GM20431 (cell line): Measurements from ENCODE around the gene GPATCH11.

Source experiments
- in situ Hi-C: fragments of 300-500 bp; cut with MseI, MboI; formaldehyde crosslinking; loops from one replicate; pipeline ENCODE4 v1.15.0; 2020; ENCODE audit warnings: low sequenced_read_pairs; ENCODE audit not compliant: unreplicated experiment

The GPATCH11 gene

DNA sequence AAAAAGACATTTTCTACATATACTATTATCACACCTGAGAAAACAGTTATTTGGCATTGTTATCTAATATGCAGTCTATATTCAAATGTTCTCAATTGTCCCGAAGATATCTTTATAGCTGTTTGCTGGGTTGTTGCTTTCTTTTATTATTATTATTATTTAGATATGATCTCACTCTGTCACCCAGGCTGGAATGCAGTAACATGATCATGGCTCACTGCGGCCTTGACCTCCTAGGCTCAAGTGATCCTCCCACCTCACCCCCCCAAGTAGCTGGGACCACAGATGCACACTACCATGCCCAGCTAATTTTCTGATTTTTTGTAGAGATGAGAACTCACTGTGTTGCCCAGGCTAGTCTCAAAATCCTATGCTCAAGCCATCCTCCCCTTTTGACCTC lies 19.9 kb downstream of the GPATCH11 start:
- in situ Hi-C loops, result no loop called here

DNA sequence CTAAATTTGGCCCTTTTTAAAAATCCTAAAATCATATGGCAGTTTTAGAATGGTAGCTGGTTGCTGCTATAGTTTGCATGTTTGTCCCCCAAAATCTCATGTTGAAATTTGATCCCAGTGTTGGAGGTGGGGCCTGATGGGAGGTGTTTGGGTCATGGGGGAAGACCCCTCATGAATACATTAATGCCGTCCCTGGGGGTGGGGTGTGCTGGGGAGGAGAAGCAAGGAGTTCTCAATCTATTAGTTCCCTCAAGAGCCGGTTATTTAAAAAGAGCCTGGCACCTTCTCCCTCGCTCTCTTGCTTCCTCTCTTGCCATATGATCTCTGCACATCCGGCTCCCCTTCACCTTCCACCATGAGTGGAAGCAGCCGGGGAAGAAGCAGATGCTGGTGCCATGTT lies 20.8 kb downstream of the GPATCH11 start:
- in situ Hi-C loops, result no loop called here

DNA sequence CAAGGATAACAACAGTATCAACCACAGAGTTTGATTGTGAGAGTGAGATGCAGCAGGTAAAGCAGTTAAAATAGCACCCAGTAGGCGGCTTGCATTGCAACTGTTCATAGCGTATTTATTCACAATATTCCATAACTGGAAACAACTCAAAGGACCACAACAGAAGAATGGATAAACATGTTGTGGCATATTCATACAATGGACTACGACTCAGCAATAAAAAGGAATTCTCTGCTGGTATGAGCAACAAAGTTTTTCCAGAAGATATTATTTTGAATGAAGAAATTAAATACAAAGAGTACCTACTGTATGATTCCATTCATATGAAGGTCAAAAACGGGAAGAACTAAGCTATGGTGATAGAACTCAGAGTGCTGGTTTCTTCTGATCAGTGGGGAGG lies 25.2 kb downstream of the GPATCH11 start:
- in situ Hi-C loops, result no loop called here

DNA sequence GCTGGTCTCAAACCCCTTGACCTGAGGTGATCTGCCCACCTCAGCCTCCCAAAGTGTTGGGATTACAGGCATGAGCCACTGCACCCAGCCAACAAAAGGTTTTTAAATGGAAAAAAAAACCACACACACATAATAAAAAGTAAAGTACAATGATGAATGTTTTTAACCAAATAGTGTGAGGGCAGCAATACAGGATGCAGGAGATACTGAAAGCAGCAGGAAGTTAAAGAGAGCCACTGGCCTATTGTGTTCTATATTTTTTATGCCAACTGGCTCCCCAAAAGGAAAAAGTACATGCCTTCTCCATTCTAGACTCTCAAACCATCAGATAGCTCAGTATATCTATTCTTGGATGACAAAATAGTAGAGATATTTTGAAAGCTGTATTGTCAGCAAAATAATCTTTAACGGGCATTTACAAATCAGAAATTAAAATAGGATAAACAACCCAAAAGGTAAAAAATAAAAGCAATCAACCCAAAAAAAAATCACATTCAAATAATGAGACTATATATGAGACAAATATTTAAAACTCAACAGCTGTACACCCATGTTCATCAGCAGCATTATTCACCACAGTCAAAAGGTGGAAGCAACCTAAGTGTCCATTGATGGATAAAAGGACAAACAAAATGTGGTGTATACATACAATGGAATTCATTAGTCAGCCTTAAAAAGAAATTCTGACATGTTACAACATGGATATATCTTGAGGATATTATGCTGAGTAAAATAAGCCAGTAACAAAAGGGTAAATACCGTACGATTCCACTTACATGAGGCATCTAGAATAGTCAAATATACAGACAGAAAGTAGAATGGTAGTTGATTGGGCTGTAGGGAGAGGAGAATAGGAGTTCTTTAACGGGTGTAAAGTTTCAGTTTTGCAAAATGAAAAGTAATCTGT lies 26.2 kb downstream of the GPATCH11 start:
- in situ Hi-C loops, result no loop called here

DNA sequence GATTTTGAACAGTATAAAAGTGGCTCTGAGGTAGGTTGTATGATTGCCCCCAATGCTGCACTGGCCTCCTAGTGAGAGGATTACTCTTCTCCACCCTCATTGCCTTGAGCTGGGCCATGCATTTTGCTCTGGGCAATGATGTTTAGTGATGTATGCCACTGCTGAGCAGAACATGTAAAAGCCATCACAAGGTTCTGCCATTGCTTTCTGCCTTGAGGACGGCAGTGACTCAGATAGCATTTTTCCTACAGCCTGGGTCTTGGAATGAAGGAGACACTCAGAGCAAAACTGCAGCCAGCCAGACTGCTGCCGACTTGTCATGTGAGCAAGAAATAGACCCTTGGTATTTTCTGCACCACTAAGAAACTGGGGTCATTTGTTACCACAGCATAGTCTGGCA lies 27.6 kb downstream of the GPATCH11 start:
- in situ Hi-C loops, result no loop called here

DNA sequence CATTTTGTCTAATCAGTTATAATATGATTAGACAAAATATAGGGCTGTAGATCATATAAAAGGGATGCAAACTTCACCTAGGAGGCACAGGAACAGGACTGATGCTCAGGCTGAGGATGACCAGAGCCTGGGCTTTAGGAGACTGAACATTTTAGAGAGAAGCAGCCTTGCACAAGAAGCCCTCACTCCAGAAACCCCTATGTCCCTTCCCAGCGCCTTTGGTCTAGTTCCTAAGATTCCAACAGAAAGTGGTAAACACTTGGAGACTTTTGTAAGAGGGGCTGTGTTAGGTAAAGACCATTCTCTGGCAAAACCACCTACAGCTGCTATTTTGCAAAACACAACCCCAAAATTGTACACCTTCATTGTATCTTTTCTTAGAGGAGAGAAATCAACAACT lies 33.2 kb downstream of the GPATCH11 start:
- in situ Hi-C loops, result no loop called here

DNA sequence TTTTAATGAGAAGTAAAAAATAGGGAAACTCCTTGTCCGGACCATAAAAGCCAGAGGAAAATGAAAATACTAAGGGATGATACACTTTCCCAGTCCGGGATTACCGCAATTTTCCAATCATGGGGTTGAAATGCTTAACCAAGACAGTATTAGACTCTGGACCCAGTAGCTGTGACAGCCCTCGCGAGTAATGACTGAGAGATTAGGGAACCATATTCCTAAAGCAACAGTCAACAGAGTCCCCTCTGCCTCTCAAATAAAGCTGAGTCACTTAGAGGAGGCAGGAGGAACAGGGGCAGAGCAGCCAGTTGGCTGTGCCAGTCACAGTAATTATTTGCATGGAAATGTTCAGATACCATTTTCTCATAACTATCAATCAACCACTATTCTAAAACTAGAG lies 34.8 kb downstream of the GPATCH11 start:
- in situ Hi-C loops, result no loop called here

DNA sequence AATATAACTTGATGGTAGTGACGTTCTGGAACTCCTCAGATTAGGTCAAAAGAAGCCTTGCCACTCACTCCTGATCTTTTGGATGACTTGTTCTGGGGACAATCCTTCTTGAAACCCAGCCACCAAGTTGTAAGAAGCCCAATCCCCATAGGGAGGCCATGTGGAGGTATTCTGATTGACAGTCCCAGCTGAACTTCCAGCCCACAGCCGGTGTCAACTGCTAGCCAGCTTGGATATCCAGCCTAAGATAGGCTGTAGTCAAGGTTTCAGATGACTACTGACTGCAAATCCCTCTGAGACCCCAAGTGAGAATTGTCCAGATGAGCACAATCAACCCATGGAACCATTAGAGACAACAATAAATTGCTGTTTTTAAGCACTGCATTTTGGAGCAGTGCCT lies 41.1 kb downstream of the GPATCH11 start:
- in situ Hi-C loops, result no loop called here

DNA sequence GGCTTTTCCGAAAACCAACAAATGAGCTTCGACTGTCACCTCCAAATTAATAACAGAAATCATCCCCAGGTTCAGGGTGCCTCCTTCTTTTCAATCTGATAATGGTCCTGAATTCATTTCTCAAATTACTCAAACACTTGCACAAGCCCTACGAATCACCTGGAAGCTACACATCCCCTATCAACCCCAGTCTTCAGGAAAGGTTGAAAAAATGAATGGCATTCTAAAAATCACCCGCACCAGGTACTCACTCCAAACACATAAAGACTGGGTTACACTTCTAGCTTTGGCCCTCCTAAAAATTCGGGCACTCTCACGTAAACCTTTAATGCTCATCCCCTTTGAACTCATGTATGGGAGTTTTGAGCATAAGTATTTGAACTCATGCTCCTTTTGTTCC lies 48.6 kb downstream of the GPATCH11 start:
- in situ Hi-C loops, result no loop called here

DNA sequence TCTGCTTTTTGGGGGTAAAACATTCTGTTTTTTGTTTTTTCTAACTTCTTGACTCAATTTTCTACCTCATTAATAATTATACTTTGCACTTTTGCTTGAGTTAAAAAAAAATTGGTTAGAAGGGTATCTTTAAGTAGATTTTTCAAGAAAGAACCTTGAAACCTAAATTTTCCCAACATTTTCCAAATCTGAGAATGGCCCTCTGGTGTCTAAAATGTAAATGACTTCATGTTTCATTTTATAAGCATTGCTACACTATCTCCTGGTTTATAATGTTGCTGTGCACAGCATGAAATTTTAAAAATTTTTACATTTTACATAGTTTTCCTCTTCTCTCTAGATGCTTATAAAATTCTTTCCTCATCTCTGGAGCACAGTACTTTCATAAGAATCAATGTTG lies 58.2 kb downstream of the GPATCH11 start:
- in situ Hi-C loops, result no loop called here

DNA sequence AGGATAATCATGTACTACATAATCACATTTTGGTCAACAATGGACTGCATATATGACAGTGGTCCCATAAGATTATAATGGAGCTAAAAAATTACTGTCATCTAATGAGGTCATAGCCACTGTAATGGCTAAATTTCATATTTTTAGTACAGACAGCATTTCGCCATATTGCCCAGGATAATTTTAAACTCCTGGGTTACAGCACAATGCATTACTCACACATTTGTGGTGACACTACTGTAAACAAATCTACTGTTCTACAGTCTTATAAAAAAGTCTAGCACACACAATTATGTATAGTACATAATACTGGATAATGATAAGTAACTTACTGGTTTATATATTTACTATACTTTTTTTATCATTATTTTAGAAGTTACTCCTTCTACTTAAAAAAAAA lies 59.7 kb downstream of the GPATCH11 start:
- in situ Hi-C loops, result no loop called here

DNA sequence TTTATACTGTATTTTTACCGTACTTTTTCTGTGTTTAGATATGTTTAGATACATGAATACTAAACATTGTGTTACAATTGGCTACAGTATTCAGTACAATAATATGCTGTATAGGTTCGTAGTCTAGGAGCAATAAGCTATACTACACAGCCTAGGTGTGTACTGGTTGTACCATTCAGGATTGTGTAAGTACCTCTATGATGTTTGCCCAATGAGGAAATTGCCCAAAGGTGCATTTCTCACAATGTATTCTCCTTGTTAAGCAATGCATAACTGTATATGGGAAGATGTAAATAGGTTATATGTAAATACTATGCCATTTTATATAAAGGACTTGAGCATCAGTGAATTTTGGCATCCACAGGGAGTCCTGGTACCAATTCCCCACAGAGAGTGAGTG lies 61.7 kb downstream of the GPATCH11 start:
- in situ Hi-C loops, result no loop called here

DNA sequence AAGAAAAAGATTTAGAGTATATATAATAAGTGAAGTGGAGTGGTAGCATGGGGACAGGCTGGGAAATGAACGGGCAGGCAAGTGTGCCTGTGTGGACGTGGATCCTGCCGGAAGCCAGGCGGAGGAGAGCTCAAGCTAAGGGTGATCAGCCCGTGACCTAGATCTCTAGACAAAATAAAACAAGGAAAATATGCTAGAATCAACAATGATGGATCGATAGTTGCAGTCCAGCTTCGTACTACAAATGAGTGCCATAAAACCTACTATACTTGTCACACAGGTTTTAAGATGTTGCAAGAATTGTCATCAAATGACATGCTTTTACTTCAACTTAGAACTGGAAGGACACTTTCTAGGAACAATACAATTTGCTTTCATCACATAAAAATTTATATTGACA lies 64.0 kb downstream of the GPATCH11 start:
- in situ Hi-C loops, result no loop called here
